WERI-Rb-1 (cell line): ENCODE results near the gene ROR1.

Experiments used
- DNase-seq: peaks from one replicate; pipeline ENCODE4 v3.0.0-alpha.2; 2020
- H3K27ac ChIP-seq: fragments of 250-450 bp; sonication (Bioruptor Pico); 2 replicates; pipeline ENCODE4 v1.5.1; 2020; ENCODE audit warnings: mild to moderate bottlenecking, moderate library complexity
- H3K27me3 ChIP-seq: fragments of 250-450 bp; sonication (Bioruptor Pico); 2 replicates; pipeline ENCODE4 v1.5.1; 2021; ENCODE audit warnings: mild to moderate bottlenecking, low read depth, moderate library complexity; ENCODE audit not compliant: insufficient read depth, severe bottlenecking
- H3K36me3 ChIP-seq: fragments of 250-450 bp; sonication (Bioruptor Pico); 2 replicates; pipeline ENCODE4 v1.5.1; 2020; ENCODE audit warnings: mild to moderate bottlenecking, moderate library complexity
- H3K4me3 ChIP-seq: 2 replicates; pipeline ENCODE4 v1.5.1; 2011; ENCODE audit warnings: low read depth, mild to moderate bottlenecking, control low read depth, low read length
- H3K9me3 ChIP-seq: fragments of 250-450 bp; sonication (Bioruptor Pico); 2 replicates; pipeline ENCODE4 v1.5.1; 2021; ENCODE audit warnings: mild to moderate bottlenecking, moderate library complexity; ENCODE audit not compliant: severe bottlenecking
- CTCF ChIP-seq: IDR thresholded peaks from 2 replicates; pipeline ENCODE4 v1.5.1; 2011; ENCODE audit warnings: low read depth, mild to moderate bottlenecking, control low read depth, inconsistent platforms, low read length

Gene ROR1

DNA sequence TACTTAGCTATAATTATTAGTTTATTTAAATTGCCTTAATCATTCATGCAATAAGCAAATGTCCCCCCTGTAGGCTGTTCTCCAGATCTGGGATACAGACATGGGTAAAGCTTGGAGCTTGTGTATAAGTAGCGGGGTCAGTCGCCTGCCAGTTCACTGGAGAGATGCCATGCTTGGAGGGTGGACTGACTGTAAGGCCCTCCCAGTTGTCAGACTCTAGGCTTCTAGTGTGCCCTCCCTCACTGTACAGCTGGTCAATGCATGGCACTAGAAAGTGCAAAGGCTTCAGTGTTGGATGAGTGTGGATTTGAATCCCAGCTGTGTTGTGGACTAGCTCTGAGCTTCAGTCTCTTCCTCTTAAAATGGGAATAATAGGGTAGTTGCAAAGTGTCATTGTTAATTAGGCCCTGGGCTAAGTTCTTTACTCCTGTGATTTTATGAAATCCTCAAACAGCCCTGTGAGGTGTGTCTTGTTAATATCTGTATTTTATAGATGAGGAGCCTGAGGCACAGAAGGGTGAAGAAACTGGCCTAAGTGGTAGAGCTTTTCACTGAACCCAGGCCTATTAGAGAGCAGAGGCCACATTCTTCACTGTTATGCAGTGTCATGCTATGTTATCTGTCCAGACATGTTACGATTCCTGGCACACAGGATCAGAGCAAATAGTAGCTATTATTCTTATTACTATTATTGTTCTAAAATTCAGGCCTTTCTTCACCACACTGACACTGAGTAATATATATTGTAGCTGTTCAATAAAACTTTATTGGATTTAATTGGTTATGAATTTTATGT, 85.9 kb downstream of the ROR1 start:
- Histone ChIP-seq H3K27me3 (no peaks in the 10 kb centered on the region), H3K27ac (no peak overlapping the region), H3K4me3 (no peak overlapping the region), H3K36me3 (no peaks in the 10 kb centered on the region), H3K9me3 (no peaks in the 10 kb centered on the region)
- no peak for DNase-seq
- TF ChIP-seq CTCF: no peak

GRCh38 chr1:63861052-63861691, 87.4 kb downstream of the ROR1 start:
- TF ChIP-seq CTCF: no peak
- no peaks in the 10 kb centered on the region for H3K27me3 ChIP-seq
- no peaks in the 10 kb centered on the region for H3K36me3 ChIP-seq
- DNase-seq: no peak
- H3K4me3 ChIP-seq: no peak overlapping the region
- H3K9me3 ChIP-seq: no peaks in the 10 kb centered on the region
- H3K27ac ChIP-seq: no peak overlapping the region

GRCh38 chr1:63863145-63863544, 89.3 kb downstream of the ROR1 start:
- DNase-seq: no peak
- H3K27me3 ChIP-seq: no peaks in the 10 kb centered on the region
- H3K9me3 ChIP-seq: no peaks in the 10 kb centered on the region
- no peak overlapping the region for H3K4me3 ChIP-seq
- no peak overlapping the region for H3K27ac ChIP-seq
- H3K36me3 ChIP-seq: no peaks in the 10 kb centered on the region
- no peak for TF ChIP-seq CTCF

DNA sequence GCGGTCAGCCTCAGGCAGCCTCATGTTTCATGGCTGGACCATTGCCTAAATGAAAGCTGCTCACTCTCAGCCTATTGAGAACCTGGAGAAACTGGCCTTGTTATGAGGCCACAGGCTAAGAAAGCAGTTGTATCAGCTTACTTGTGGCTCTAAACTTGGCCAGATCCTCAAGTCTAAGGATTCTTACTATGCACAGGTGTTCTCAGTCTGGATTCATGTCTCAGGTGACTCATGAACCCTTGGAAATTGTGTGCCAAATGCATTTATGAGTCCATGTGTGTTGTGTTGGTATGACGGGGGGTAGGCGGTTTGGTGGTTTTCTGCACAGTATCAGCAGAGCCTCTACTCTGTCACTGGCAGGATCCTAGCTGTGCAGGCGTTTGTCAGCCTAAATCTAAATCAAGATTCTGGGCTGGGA, 90.4 kb downstream of the ROR1 start:
- TF ChIP-seq CTCF: no peak
- Histone ChIP-seq H3K27me3 (no peaks in the 10 kb centered on the region), H3K4me3 (no peak overlapping the region), H3K36me3 (no peaks in the 10 kb centered on the region), H3K9me3 (no peaks in the 10 kb centered on the region), H3K27ac (no peak overlapping the region)
- no peak for DNase-seq

DNA sequence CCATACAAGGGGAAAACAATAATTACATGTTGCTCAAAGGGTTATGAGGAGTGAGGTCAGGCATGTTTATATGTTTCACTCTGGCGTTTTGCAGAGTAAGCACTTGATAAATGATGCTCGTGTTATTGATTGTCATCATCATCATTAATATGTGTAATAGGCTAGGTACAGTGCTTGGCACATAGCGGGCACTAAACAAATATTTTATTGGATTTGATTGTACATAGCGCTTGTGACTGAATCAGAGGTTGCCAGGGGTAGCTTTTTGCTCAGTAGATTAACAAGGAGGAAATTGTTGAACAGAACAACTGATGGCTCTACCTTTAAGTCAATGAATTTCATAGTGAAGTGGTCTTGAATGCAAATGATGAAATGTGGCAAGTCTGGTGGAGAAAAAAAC, 91.7 kb downstream of the ROR1 start:
- Histone ChIP-seq H3K4me3 (no peak overlapping the region), H3K36me3 (no peaks in the 10 kb centered on the region), H3K27me3 (no peaks in the 10 kb centered on the region), H3K27ac (no peak overlapping the region), H3K9me3 (no peaks in the 10 kb centered on the region)
- TF ChIP-seq CTCF: no peak
- no peak for DNase-seq

DNA sequence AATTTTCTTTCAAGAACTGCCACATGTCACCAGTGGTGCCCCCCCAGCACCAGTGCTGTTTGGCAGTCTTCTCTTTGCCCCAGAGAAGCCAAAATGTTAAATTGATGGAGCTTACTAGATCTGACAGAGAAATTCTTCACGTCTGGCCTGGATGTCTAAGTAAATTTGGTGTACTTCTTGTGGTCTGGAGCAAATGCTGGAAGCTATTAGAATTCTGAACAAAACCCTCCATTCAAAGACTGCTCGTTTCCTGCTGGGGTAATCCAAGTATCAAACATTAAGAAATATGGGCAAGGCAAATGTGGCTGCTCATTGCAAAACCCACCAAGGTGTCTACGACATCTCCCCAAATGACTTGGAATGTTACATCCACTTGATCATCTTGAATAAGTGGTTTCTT, 92.3 kb downstream of the ROR1 start:
- DNase-seq: no peak
- Histone ChIP-seq H3K27me3 (no peaks in the 10 kb centered on the region), H3K36me3 (no peaks in the 10 kb centered on the region), H3K9me3 (no peaks in the 10 kb centered on the region), H3K4me3 (no peak overlapping the region), H3K27ac (no peak overlapping the region)
- no peak for TF ChIP-seq CTCF
